D341Med (cell line): ENCODE data around the gene CNOT10.
"Not testable (repeated sequence)": the region's sequence is repeated elsewhere in the genome, so short reads cannot be mapped to it uniquely, and the experiment has no call there.

Experiments used
- DNase-seq: peaks from one replicate; pipeline ENCODE4 v3.0.0; 2012; ENCODE audit warnings: low spot score

Gene CNOT10

GRCh38 chr3:32759342-32759741, 74.4 kb downstream of the CNOT10 start:
- DNase-seq, result no peak

GRCh38 chr3:32764481-32764880, 79.5 kb downstream of the CNOT10 start:
- DNase-seq, result no peak

- DNase-seq, result no peak
Observed at GRCh38 chr3:32778389-32778788, 93.4 kb downstream of the CNOT10 start.

- no peak for DNase-seq
Observed at GRCh38 chr3:32780071-32780734, 95.2 kb downstream of the CNOT10 start.

- peak; percentile 81 for DNase-seq
Observed at GRCh38 chr3:32780735-32781210, 95.8 kb downstream of the CNOT10 start.

- DNase-seq, result peak; percentile 94
Observed at GRCh38 chr3:32781211-32781968, 96.4 kb downstream of the CNOT10 start.

- DNase-seq, result not testable (repeated sequence)
Observed at GRCh38 chr3:32781969-32782270, 96.9 kb downstream of the CNOT10 start.

GRCh38 chr3:32782407-32782806, 97.4 kb downstream of the CNOT10 start:
- no peak for DNase-seq

GRCh38 chr3:32791833-32792232, 106.8 kb downstream of the CNOT10 start:
- no peak for DNase-seq

- no peak for DNase-seq
Observed at GRCh38 chr3:32794487-32795308, 109.7 kb downstream of the CNOT10 start.

GRCh38 chr3:32796384-32796950, 111.5 kb downstream of the CNOT10 start:
- DNase-seq, result not testable (repeated sequence)

- no peak for DNase-seq
Observed at GRCh38 chr3:32797776-32798175, 112.8 kb downstream of the CNOT10 start.

- not testable (repeated sequence) for DNase-seq
Observed at GRCh38 chr3:32801440-32801839, 116.5 kb downstream of the CNOT10 start.

- no peak for DNase-seq
Observed at GRCh38 chr3:32813180-32813579, 128.2 kb downstream of the CNOT10 start.

GRCh38 chr3:32814361-32814760, 129.4 kb downstream of the CNOT10 start:
- no peak for DNase-seq

GRCh38 chr3:32815841-32816438, 131.0 kb downstream of the CNOT10 start:
- no peak for DNase-seq

GRCh38 chr3:32816439-32817256, 131.7 kb downstream of the CNOT10 start:
- DNase-seq, result peak; percentile 79

- DNase-seq, result peak; percentile 85
Observed at GRCh38 chr3:32817257-32817557, 132.2 kb downstream of the CNOT10 start.

GRCh38 chr3:32817558-32818228, 132.7 kb downstream of the CNOT10 start, which contains the start of gene TRIM71:
TSS of gene TRIM71 (plus strand) at chr3:32817997. CDS start at chr3:32818081, 84 bp downstream.
- DNase-seq, result peak; percentile 60

GRCh38 chr3:32818229-32818969, 133.4 kb downstream of the CNOT10 start:
- peak; percentile 76 for DNase-seq
